Activated T-helper 1 cell treated with anti-CD3 and anti-CD28 coated beads, Interleukin-12 subunit alpha, Interleukin-12 subunit beta, Interleukin-2, Interleukin-4 antibody, amounts not matched to agents 30 ng/mL and 10 ng/mL and 1 ng/mL, durations not matched to agents 14 hours and 24 hours and 36 hours (primary cell): Measurements from ENCODE around the gene KLHL24. TPM values are rescaled to one million over a fixed set of nuclear protein-coding genes. Genes with fewer than 3 reads are reported as not detected.
A peak's percentile ranks its signal among the peaks of the same experiment; 100 is the strongest.
"Not testable (repeated sequence)": the region's sequence is repeated elsewhere in the genome, so short reads cannot be mapped to it uniquely, and the experiment has no call there.

Source experiments
- DNase-seq: peaks from one replicate; pipeline ENCODE4 v3.0.0; 2021; ENCODE audit warnings: low spot score
- H3K27ac Mint-ChIP-seq: one replicate; pipeline ENCODE4 v1.8.0; 2021; ENCODE audit warnings: mild to moderate bottlenecking, mixed read lengths
- H3K27me3 Mint-ChIP-seq: one replicate; pipeline ENCODE4 v1.8.0; 2022; ENCODE audit warnings: mild to moderate bottlenecking, moderate library complexity, mixed read lengths; ENCODE audit not compliant: insufficient read depth
- H3K36me3 Mint-ChIP-seq: one replicate; pipeline ENCODE4 v1.8.0; 2021; ENCODE audit warnings: low read depth, mixed read lengths
- H3K4me1 Mint-ChIP-seq: one replicate; pipeline ENCODE4 v1.8.0; 2021; ENCODE audit warnings: low read depth, mixed read lengths
- H3K4me3 Mint-ChIP-seq: one replicate; pipeline ENCODE4 v1.8.0; 2021; ENCODE audit warnings: mild to moderate bottlenecking, moderate library complexity, mixed read lengths
- H3K9me3 Mint-ChIP-seq: one replicate; pipeline ENCODE4 v1.8.0; 2021; ENCODE audit warnings: mixed read lengths
- intact Hi-C: fragments of 100-400 bp; cut with micrococcal nuclease; formaldehyde crosslinking; loops from one replicate; pipeline ENCODE4 v1.15.1; 2024
- total RNA-seq: library from RNA; stranded (reverse); gene quantifications from 2 replicates; pipeline ENCODE4 v1.2.3, GENCODE V29; 2022

The KLHL24 gene, protein sequence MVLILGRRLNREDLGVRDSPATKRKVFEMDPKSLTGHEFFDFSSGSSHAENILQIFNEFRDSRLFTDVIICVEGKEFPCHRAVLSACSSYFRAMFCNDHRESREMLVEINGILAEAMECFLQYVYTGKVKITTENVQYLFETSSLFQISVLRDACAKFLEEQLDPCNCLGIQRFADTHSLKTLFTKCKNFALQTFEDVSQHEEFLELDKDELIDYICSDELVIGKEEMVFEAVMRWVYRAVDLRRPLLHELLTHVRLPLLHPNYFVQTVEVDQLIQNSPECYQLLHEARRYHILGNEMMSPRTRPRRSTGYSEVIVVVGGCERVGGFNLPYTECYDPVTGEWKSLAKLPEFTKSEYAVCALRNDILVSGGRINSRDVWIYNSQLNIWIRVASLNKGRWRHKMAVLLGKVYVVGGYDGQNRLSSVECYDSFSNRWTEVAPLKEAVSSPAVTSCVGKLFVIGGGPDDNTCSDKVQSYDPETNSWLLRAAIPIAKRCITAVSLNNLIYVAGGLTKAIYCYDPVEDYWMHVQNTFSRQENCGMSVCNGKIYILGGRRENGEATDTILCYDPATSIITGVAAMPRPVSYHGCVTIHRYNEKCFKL
- total RNA-seq = 8.2 and 8.7 TPM in 2 replicates

DNA sequence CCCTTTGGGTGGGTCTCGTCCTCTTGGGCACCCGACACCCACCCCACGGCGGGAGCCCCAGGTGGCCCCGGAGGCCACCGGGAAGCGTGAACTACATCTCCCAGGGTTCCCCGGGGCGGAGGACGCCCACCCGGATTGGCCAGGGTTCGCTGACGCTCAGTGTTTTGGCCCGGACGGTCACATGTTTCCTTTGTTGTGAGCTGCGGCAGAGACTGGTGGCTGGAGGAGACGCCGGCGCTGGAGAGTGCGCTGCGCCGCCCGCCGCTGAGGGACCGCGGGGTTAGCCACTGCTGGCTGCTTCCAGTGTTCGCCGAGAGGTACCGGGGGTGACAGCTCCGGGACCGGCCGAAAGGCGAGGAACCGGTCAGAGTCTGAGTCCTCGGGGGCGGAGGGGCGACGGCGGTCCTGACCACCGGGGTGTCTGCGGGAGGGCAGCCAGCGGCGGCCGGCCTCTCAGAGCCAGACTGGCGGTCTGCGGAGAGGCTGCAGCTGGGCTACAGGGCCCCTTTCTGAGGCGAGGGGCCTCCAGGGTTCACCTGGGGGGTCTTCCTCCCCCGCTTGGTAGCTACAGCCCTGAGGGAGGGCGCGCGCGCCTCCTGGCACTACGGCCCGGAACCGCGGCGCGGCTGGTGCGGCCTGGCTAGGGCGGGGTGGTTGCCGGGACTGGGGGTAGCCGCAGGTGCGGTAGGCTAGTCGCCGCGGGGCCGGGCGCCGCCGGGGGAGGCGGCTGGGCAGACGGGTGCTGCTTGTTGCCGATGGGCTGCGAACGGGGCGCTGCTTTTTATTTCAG is at the start of gene KLHL24:
TSS of gene KLHL24 (plus strand) at position 193 of the 790 bp plus-strand sequence. CDS start 14,734 bp downstream, outside the sequence.
- Mint-ChIP-seq H3K4me3 (peak within 1 kb of the TSS; percentile 92), H3K27ac (peak within 1 kb of the TSS; percentile 97), H3K9me3 (no peaks in the 10 kb centered on the region), H3K27me3 (peaks cover 2% of the 10 kb centered on the region), H3K4me1 (peaks cover 24% of the 10 kb centered on the region), H3K36me3 (no peaks in the 10 kb centered on the region)
- intact Hi-C loops = loop anchor here (1.0 to 5.0 kb wide), 18 partner anchors 62 to 838 kb away; partner anchors contain the start of genes ABCC5, ABCF3, AP2M1 and B3GNT5
- peak; percentile 89 for DNase-seq

DNA sequence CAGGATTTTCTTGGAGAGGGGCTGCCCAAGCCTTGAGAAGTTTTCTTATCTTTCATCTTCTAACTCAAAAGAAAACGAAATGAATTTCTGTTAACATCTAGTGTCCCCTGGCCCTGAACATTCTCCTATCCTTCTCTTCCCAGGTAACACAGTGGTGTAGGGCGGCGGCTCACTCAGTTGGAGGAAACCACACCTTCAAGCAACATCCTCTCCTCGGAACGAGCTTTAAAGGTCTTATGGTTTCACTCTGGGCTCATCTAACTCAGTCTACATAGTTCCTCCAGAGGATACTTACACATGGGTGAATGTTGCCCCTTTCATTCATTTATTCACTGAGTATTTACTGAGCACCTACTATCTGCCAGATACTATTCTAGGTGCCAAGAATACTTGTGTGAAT is 48.9 kb upstream of the KLHL24 start:
- H3K27ac Mint-ChIP-seq = peak overlapping the region; percentile 76
- DNase-seq = peak; percentile 15
- peak overlapping the region; percentile 21 for H3K4me3 Mint-ChIP-seq
- intact Hi-C loops = no loop called here
- peaks cover 4% of the 10 kb centered on the region for H3K36me3 Mint-ChIP-seq
- H3K27me3 Mint-ChIP-seq = no peaks in the 10 kb centered on the region
- peaks cover 46% of the 10 kb centered on the region for H3K4me1 Mint-ChIP-seq
- no peaks in the 10 kb centered on the region for H3K9me3 Mint-ChIP-seq

DNA sequence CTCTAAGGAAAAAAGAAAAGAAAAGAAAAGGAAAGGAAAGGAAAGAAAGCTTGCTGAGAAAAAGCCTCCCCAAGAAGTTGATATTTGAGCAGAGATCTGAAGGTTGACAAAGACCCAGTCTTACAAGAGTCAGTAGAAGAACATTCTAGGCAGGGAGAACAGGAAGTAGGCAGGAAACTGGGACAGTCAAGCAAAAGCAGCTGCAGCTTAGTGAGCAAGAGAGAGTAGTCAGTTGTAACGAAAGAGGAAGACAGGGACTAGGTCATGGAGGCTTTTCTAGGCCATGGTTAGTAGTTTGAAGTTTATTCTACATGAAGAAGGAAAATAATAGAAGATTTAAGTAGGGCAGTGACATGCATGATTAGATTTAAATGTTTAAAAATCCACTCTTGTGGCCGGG is 48.1 kb upstream of the KLHL24 start:
- H3K4me1 Mint-ChIP-seq = peaks cover 54% of the 10 kb centered on the region
- H3K36me3 Mint-ChIP-seq = peaks cover 7% of the 10 kb centered on the region
- DNase-seq = no peak
- no peaks in the 10 kb centered on the region for H3K9me3 Mint-ChIP-seq
- H3K27me3 Mint-ChIP-seq = no peaks in the 10 kb centered on the region
- intact Hi-C loops = no loop called here
- H3K27ac Mint-ChIP-seq = peak overlapping the region; percentile 76
- H3K4me3 Mint-ChIP-seq = peak overlapping the region; percentile 17

DNA sequence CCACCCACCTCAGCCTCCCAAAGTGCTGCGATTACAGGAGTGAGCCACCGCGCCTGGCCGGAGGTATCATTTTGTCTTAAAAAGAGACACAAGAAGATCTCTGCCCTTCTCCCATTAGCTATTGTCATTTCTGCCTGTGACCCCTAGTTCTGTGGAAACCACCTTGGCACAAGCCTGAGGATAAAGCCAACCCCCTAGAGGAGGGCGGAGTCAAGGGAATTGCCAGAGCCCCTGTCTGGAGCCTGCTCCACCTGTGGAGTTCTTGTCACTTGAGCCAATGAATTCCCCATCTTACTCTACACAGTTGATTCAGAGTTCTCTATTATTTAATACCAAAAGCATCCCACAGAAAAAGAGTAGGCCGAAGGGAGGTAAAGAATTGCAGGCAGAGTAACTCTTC is 45.0 kb upstream of the KLHL24 start:
- Mint-ChIP-seq H3K36me3 (peaks cover 6% of the 10 kb centered on the region), H3K4me3 (no peak overlapping the region), H3K27ac (no peak overlapping the region), H3K27me3 (no peaks in the 10 kb centered on the region), H3K4me1 (peaks cover 50% of the 10 kb centered on the region), H3K9me3 (no peaks in the 10 kb centered on the region)
- intact Hi-C loops = no loop called here
- DNase-seq = no peak

DNA sequence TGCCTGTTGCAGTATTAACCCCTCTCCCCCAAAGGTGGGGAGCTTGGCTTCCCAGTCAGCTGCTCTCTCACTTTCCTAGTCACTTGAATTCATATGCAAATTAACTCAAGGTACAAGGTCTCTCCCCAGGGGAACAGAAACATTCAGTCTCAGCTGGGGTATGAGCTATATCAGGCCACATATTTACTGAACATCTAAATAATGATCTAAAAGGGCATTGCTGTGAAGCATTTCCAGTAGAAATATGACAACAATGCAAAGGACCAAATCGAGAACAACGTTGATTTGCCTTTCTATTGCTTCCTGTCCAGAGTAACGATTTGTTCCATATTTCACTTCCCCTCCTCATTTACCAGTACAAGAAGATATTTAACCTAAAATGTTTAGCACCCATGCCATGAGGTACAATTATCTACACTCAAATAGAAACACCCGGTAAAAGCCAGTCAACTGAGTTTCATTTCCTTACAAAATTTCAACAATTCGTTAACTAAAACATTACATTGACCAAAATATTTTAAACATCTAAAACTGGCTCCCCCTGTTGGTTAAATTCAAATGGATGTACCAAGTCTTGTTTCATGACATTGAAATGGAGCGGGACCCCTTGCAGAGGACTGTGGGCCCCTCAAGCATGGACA is 43.4 kb upstream of the KLHL24 start:
- intact Hi-C loops = loop anchor here (1.0 kb wide), 2 partner anchors 37 to 123 kb away; partner anchors contain the start of gene KLHL6
- peaks cover 5% of the 10 kb centered on the region for H3K36me3 Mint-ChIP-seq
- peaks cover 4% of the 10 kb centered on the region for H3K9me3 Mint-ChIP-seq

DNA sequence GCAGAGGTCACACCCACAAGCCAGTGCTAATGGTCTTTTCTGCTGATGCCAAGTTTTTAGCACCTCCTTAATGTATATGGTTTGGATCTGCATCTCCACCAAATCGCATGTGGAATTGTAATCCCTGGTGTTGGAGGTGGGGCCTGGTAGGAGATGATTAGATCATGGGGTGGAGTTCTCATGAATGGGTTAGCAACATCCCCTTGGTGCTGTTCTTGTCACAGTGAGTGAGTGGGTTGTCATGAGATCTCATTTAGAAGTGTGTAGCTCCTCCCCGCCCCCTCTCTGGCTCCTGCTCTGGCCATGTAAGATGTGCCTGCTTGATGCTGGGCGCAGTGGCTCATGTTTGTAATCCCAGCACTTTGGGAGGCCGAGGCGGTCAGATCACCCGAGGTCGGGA is 42.6 kb upstream of the KLHL24 start:
- H3K27ac Mint-ChIP-seq = no peak overlapping the region
- H3K4me3 Mint-ChIP-seq = no peak overlapping the region
- H3K36me3 Mint-ChIP-seq = peaks cover 2% of the 10 kb centered on the region
- no peak for DNase-seq
- H3K4me1 Mint-ChIP-seq = peaks cover 30% of the 10 kb centered on the region
- no peaks in the 10 kb centered on the region for H3K27me3 Mint-ChIP-seq
- H3K9me3 Mint-ChIP-seq = peaks cover 9% of the 10 kb centered on the region
- intact Hi-C loops = loop anchor here (1.0 kb wide), 2 partner anchors 38 to 124 kb away; partner anchors contain the start of gene KLHL6

More for the DNA sequence above, 43.4 kb upstream of the KLHL24 start:
- DNase-seq = no peak
- Mint-ChIP-seq H3K27ac (peak overlapping the region; percentile 30), H3K4me1 (peaks cover 39% of the 10 kb centered on the region), H3K4me3 (no peak overlapping the region), H3K27me3 (no peaks in the 10 kb centered on the region)

DNA sequence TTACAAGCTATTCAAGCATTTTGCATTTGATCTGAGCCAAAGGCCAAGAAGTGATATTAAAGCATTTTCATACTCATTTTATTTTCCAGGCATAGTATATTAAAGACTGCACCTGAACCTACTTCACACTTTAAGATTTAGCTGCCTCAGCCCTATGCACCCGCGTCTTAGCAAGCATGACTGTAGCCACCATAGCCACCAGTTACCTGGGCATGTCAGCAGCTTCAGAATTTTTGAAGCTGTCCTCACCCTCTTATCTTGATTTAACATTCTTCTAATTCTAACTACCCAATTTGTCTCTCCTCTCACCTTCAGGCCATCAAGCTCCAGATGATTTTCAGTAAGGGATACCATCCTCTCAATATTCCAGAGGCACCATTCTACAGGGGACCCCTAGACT is 40.8 kb upstream of the KLHL24 start:
- intact Hi-C loops = no loop called here
- DNase-seq = no peak
- Mint-ChIP-seq H3K9me3 (peaks cover 22% of the 10 kb centered on the region), H3K4me3 (no peak overlapping the region), H3K36me3 (peaks cover 2% of the 10 kb centered on the region), H3K4me1 (peaks cover 17% of the 10 kb centered on the region), H3K27me3 (no peaks in the 10 kb centered on the region), H3K27ac (no peak overlapping the region)

DNA sequence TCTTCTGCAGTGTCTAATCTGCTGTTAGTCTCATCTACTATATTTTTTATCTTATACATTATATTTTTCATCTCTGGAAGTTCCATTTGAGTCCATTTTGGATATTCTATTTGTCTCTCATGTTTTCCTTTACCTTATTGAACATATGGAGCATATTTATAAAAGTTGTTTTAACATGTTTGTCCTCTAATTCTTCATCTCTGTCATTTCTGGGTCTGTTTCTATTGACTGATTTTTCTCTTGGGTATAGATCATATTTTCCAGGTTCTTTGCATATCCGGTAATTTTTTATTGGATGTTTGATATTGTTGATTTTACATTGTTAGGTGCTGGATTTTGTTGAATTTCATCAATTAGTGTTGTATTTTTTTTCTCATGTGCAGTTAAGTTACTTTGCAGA is 37.5 kb upstream of the KLHL24 start:
- intact Hi-C loops = no loop called here
- Mint-ChIP-seq H3K27me3 (no peaks in the 10 kb centered on the region), H3K4me1 (no peaks in the 10 kb centered on the region), H3K9me3 (peaks cover 22% of the 10 kb centered on the region), H3K4me3 (no peak overlapping the region), H3K27ac (no peak overlapping the region), H3K36me3 (no peaks in the 10 kb centered on the region)
- DNase-seq = no peak

DNA sequence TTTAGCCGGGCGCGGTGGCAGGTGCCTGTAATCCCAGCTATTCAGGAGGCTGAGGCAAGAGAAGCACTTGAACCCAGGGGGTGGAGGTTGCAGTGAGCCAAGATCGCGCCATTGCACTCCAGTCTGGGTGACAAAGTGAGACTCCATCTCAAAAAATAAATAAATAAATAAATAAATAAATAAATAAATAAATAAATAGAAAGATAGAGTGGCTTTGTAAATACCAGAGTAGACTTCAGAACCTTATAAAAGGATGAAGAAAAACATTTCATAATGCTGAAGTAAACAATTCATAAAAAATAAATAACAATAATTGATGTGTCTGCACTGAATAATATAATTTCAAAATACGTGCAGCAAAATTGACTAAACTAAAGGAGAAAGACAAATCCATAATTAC is 24.1 kb upstream of the KLHL24 start:
- H3K4me1 Mint-ChIP-seq, H3K4me3 Mint-ChIP-seq, intact Hi-C loops, H3K27ac Mint-ChIP-seq, H3K36me3 Mint-ChIP-seq, H3K27me3 Mint-ChIP-seq, H3K9me3 Mint-ChIP-seq, DNase-seq: not testable (repeated sequence)

DNA sequence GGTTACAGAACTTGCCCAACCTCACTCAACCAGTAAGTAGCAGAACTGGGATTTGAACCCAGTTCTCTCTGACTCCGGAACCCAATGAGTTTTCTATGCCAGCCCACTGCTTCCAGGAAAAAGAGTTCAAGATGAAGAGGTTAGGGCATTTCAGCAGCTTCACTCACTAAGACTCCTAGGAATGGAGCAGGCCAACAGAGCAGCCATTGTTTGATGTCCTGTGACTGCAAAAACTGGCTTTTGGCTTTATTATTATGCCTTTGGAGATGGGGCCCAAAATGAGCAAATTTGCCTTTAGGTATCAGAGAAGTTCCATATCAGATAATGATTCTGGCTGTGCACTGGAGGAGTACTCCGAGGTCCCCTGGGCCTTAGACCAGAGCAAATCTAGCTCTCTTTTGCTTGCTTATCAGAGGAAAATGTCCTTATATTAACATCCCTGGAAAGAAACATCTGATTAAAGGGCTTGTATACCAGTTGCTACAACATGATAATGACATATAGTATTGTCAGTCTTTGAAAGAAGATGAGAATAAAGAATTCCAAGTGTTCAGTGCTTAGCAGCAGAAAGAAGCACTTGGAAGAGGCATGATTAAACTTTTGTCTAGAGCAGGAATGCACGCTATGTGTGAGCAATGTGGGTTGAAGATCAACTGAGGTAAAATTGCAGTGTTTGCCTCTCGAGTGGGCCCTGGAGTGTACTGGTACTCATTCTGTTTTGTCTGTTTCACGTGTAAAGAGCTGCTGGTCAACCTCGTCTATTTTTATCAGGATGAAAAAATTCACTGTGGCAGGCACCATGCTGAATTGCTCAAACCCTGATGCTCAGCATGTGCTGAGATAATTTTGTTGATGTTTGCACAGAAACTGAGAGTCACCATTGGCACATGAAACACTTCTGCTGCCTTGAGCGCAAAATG is 21.8 kb upstream of the KLHL24 start:
- no peak for DNase-seq
- no peaks in the 10 kb centered on the region for H3K9me3 Mint-ChIP-seq
- intact Hi-C loops = no loop called here
- H3K27ac Mint-ChIP-seq = no peak overlapping the region
- H3K4me3 Mint-ChIP-seq = no peak overlapping the region
- H3K36me3 Mint-ChIP-seq = no peaks in the 10 kb centered on the region
- H3K4me1 Mint-ChIP-seq = no peaks in the 10 kb centered on the region
- H3K27me3 Mint-ChIP-seq = peaks cover 2% of the 10 kb centered on the region

DNA sequence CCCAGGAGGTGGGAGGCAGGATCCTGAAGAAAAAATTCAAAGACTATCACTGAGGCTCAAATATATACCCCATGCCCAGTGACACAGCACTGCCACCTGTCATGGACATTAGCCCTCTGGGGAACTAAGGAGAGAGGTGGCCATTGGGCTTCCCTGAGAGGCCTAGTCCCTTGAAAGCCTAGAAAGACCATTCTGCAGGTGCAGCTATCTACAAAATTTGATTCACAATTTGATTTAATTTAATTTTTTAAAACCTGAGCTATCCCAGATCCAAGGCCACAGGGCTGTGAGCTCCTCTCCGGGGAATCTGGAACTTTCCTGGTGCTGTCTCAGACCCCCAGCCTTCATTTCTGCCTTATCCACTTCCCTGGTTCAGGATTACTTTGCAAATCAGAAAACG is 16.9 kb upstream of the KLHL24 start:
- Mint-ChIP-seq H3K4me3 (no peak overlapping the region), H3K9me3 (no peaks in the 10 kb centered on the region), H3K27me3 (peaks cover 2% of the 10 kb centered on the region), H3K36me3 (no peaks in the 10 kb centered on the region), H3K4me1 (no peaks in the 10 kb centered on the region), H3K27ac (no peak overlapping the region)
- intact Hi-C loops = no loop called here
- no peak for DNase-seq

DNA sequence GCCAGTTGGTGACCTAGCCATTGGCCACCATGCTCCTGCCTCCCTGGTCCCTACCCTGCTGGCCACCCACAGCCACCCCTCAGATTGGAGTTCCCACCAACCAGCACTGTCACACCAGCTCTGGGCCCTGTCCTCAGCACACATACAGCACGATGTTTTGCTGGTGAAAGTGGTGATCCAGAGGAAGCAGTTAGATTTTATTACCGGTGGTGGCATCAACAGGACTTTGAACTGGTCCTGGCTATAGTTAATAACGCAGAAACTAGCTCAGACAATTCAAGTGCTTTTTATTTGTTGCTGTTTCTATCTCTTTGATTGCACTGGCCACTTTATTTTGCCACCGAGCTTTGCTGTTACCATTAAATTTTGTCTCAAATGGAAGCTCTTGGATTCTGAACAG is 16.4 kb upstream of the KLHL24 start:
- H3K4me1 Mint-ChIP-seq = no peaks in the 10 kb centered on the region
- DNase-seq = no peak
- H3K36me3 Mint-ChIP-seq = no peaks in the 10 kb centered on the region
- no peak overlapping the region for H3K27ac Mint-ChIP-seq
- H3K4me3 Mint-ChIP-seq = no peak overlapping the region
- H3K27me3 Mint-ChIP-seq = no peaks in the 10 kb centered on the region
- H3K9me3 Mint-ChIP-seq = no peaks in the 10 kb centered on the region
- intact Hi-C loops = no loop called here
